ENCODE data around the gene PCDHGA4. TPM values are rescaled to one million over a fixed set of nuclear protein-coding genes. Genes with fewer than 3 reads are reported as not detected.

PCDHGA4 gene
- total RNA-seq (2022; extraction: Qiagen RNA extraction; ENCODE audit: low read depth), result 0.06 to 0.19 TPM (median 0.09 TPM) in 5 replicates

DNA sequence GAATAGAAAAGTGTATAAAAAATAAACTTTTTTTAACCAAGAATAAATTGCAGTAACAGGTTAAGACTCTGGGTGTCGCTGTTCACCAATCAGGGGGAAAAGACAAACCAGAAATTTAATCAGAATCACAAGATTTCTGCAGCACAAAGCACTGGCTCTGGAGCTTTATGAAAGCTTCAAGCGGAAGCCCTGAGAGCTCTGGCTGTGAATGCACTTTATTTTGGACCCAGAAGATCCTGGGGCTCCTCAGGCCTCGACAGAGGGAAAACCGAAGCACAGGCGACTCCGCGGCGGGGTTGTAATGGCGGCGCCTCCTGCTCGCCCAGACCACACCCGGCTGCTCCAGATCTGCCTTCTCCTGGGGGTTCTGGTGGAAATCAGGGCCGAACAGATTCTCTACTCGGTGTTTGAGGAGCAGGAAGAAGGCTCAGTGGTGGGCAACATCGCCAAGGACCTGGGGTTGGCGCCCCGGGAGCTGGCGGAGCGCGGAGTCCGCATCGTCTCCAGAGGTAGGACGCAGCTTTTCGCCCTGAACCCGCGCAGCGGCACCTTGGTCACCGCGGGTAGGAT is at the start of gene PCDHGA4:
TSS of gene PCDHGA4 (plus strand) at position 122 of the 570 bp plus-strand sequence. CDS start at position 209, 87 bp downstream.

DNA sequence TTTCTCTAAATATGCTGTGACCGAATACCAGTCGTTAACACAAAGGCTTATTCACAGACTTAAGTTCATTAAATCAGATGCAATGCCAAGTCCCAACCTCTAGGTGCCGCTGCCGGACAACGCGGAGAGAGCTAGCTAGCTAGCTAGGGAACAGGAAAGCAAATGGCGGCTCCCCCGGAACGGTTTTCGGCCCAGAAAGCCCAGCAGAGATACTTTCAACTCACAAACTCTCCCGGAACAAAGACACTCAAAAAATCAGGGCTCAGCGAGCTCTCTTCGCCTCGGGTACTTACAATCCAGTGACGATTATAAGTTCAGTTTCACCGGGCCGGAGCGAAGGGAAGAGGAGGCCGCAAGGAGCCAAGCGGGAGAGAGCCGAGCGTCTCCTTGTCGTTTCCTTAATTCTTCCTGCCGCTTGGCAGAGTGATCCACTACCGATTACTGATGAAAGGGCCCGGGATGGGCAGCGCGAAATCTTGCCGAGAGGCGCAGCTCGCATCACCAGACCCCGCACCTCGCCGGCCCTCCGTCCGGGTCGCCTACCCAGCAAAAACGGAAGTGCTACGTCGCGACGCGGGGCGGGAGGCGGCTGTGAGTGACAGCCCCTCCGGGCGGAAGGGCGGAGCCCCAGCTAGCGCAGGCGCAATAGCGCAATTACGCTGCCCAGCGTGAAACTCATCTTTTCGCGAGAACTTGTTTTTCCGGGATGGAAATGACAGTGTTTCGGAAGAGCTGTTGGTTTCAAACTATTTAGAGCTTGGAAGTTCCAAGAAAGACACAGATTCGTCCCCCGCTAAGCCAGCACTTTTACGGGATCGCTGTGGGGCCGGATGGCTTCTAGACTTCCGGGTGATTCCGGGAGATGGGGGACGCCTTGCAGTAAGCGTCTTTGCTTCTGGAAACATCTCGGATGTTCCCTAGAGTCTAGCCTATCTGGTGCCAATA is 34.3 kb upstream of the PCDHGA4 start, which contains the start of gene TAF7:
TSS of gene TAF7 (minus strand) at position 560 of the 945 bp plus-strand sequence. CDS start 740 bp downstream, outside the sequence.

DNA sequence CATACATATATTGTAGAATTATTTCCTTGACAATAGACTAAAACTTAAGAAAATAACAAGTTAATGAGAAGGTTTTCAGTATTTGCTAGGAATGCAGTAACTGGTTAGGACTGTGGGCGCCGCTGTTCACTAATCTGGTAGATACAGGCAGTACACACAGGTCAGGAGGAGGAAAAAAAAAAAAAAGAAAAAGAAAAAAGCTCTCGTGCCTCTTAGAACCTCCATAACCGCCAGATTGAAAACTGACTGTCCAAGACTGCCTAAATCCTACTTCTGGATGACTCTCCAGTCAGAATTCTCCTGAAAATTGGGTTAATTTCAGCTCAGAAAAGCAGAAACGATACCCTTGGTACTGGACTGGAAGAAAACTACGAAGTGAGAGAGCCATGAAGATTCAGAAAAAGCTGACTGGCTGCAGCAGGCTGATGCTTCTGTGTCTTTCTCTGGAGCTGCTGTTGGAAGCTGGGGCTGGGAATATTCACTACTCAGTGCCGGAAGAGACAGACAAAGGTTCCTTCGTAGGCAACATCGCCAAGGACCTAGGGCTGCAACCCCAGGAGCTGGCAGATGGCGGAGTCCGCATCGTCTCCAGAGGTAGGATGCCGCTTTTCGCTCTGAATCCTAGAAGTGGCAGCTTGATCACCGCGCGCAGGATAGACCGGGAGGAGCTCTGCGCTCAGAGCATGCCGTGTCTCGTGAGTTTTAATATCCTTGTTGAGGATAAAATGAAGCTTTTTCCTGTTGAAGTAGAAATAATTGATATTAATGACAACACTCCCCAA is 24.3 kb upstream of the PCDHGA4 start, which contains the start of gene PCDHGA1:
TSS of gene PCDHGA1 (plus strand) at position 216 of the 782 bp plus-strand sequence.

DNA sequence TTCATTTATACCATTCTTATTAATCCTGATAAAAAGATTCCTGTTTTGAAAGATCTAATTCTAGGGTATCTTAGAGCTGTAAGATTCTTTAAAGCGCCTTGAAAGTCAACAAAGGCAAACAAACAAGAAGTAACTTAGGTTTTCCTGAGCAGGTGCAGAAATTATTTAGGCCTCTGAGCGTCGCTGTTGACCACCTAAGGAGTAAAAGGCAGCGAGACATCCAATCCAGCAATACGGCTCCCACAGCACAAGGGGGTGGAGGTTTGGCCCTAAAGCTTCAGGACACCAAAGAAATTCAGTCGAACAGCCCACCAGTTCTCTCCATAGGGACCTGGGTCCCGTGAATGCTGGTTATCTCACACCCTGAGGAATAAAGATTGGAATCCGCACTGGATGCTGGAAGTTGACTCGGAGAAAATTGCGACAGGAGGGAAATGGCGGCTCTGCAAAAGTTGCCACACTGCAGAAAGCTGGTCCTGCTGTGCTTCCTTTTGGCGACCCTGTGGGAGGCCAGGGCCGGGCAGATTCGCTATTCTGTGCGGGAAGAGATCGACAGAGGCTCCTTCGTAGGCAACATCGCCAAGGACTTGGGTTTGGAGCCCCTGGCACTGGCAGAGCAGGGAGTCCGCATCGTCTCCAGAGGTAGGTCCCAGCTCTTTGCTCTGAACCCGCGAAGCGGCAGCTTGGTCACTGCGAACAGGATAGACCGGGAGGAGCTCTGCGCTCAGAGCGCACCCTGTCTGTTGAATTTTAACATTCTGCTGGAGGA is 16.1 kb upstream of the PCDHGA4 start, which contains the start of gene PCDHGA2:
TSS of gene PCDHGA2 (plus strand) at position 223 of the 769 bp plus-strand sequence.

DNA sequence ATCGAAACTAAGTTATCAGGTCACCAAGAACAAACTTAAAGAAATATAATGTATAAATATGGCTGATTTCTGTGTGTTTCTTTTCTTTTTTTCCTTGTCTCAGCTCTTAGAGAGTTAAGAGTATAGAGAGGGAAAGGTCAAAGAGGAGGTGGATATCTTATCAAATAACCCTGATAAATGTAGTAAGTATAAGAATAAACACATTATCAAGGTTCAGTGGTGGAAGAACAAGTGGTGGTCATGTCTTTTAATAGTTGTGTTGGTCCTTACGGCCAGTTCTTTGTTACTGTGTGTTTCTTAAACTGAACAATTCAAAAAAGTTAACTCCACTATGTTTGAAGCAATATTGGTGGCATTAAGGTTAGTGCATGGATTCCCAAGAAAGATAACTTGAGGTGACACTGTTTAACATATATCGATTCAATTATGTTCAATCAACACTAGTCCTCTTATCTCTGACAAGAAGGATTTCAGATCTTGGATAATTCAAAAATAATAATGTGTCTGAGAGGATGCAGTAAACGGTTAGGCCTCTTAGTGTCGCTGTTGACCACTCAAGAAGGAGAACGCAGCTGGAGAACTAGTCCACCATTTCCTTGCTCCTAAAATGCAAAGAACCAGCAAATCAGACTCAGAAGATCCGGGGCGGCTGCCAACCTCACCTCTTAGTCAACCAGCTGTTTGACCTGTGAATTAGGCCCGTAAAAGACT is 11.4 kb upstream of the PCDHGA4 start, which contains the start of gene PCDHGA3:
TSS of gene PCDHGA3 (plus strand) at position 588 of the 711 bp plus-strand sequence. CDS start 205 bp downstream, outside the sequence.

DNA sequence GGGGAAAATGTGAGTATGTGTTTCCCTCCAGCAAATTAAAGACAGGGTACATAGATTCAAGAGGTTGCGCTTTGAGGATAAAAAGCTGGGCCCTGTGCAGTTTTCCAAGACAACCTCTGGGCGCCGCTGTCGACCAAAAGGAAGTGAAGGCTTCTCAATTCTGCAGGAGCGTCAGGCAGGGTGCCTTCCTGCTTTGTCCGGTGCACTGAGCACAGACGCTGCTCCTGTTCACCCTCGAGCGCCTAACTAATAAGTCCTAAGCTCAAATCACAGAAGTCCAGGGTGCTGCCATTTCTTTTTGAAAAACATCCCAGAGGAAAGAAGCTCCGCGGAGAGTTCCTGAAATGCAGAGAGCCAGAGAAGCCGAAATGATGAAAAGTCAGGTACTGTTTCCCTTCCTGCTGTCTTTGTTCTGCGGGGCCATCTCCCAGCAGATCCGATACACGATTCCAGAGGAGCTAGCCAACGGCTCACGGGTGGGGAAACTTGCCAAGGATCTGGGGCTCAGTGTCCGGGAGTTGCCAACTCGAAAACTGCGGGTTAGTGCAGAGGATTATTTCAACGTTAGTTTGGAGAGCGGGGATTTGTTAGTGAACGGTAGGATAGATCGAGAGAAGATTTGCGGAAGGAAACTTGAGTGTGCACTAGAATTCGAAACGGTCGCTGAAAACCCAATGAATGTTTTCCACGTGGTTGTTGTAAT is 4.8 kb upstream of the PCDHGA4 start, which contains the start of gene PCDHGB1:
TSS of gene PCDHGB1 (plus strand) at position 183 of the 703 bp plus-strand sequence. CDS start at position 345, 162 bp downstream.

DNA sequence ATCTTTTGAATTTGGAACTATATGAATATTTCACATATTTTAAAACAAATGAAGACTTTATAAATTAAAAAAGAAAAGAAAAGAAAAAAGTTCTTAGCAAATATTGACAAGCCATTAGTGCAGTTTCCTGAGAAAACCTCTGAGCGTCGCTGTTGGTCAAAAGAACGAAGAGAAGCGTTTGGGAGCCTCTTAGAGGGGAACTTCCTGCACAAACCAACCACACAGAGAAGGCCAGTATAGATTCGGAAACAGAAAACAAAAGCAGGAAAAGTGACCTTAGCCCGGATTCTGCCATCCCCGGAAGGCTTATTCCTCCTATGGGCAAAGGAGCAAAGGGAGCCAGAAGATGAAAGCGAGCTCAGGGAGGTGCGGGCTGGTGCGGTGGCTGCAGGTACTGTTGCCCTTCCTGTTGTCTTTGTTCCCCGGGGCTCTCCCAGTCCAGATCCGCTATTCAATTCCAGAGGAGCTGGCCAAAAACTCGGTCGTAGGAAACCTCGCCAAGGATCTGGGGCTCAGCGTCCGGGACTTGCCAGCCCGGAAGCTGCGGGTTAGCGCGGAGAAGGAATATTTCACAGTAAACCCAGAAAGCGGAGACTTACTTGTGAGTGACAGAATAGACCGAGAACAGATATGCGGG is 5.1 kb downstream of the PCDHGA4 start, which contains the start of gene PCDHGB2:
TSS of gene PCDHGB2 (plus strand) at position 205 of the 637 bp plus-strand sequence. CDS start at position 347, 142 bp downstream.

DNA sequence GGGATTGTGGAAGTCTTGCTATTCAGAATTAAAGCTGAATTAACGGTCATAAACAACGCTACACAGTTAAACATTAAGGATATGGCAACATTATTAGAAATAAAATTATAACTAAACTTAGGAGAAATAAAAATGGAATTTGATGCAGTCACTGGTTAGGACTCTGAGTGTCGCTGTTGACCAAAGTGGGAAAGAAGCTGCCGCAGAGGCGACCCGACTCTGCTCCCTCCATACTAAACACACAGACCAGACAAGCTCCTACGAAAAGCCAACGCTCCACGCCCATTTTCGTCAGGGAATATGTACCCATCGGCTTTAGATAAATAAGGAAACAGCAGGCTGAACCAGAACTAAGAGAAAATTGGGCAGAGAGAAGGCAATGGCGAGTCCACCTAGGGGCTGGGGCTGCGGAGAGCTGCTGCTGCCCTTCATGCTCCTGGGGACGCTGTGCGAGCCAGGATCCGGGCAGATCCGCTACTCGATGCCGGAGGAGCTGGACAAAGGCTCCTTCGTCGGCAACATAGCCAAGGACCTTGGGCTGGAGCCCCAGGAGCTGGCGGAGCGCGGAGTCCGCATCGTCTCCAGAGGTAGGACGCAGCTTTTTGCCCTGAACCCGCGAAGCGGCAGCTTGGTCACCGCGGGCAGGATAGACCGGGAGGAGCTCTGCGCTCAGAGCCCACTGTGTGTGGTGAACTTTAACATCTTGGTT is 9.3 kb downstream of the PCDHGA4 start, which contains the start of gene PCDHGA5:
TSS of gene PCDHGA5 (plus strand) at position 211 of the 709 bp plus-strand sequence. CDS start at position 380, 169 bp downstream.

DNA sequence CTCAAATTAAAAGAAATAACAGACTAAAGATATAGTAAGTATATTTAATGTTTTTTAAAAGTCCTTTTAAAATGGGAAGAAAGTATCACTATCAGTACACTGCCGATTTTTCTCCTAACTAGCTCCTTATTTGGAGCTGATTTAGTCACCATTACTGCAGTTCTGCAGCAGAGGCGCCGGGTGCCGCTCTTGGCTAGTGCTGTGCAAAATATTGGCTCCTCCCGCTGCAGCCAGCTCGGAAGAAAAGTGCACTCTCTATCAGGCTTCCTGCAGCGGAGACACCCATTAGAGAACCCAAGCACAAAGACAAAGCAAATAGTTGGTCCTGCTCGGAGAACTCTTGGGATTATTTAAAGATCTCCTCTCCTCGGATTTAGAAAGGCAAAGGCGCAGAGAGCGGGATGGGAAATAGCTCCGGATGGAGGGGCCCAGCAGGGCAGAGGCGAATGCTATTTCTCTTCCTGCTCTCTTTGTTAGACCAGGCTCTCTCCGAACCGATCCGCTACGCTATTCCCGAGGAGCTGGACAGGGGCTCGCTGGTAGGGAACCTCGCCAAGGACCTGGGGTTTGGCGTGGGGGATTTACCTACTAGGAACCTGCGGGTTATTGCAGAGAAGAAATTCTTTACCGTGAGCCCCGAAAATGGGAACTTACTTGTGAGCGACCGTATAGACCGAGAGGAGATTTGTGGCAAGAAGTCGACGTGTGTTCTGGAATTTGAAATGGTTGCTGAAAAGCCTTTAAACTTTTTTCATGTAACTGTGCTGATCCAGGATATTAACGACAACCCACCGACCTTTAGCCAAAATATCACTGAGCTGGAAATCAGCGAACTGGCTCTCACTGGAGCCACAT is 15.4 kb downstream of the PCDHGA4 start, which contains the start of gene PCDHGB3:
TSS of gene PCDHGB3 (plus strand) at position 249 of the 855 bp plus-strand sequence. CDS start at position 402, 153 bp downstream.

DNA sequence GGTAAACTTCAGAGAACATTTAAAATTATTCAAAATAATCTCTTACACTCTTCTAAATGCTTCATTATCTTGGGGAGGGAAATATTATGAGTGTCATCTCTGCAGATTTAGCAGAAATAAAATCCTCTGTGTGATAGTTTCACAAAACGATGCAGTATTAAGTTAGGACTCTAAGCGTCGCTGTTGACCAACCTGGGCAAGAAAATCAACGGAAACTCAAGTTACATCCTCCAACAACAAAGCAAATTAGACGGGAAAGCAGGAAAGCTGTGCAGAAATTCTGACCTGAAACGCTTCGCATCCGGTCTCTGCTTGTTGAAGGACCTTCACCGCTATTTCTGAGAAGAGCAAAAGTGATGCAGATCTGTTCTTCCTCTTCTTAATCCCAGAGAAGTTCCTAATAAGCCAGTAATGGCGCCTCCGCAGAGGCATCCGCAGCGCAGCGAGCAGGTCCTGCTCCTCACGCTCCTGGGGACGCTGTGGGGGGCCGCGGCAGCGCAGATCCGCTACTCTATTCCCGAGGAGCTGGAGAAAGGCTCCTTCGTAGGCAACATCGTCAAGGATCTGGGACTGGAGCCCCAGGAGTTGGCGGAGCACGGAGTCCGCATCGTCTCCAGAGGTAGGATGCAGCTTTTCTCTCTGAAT is 19.0 kb downstream of the PCDHGA4 start, which contains the start of gene PCDHGA6:
TSS of gene PCDHGA6 (plus strand) at position 219 of the 645 bp plus-strand sequence. CDS start at position 412, 193 bp downstream.

DNA sequence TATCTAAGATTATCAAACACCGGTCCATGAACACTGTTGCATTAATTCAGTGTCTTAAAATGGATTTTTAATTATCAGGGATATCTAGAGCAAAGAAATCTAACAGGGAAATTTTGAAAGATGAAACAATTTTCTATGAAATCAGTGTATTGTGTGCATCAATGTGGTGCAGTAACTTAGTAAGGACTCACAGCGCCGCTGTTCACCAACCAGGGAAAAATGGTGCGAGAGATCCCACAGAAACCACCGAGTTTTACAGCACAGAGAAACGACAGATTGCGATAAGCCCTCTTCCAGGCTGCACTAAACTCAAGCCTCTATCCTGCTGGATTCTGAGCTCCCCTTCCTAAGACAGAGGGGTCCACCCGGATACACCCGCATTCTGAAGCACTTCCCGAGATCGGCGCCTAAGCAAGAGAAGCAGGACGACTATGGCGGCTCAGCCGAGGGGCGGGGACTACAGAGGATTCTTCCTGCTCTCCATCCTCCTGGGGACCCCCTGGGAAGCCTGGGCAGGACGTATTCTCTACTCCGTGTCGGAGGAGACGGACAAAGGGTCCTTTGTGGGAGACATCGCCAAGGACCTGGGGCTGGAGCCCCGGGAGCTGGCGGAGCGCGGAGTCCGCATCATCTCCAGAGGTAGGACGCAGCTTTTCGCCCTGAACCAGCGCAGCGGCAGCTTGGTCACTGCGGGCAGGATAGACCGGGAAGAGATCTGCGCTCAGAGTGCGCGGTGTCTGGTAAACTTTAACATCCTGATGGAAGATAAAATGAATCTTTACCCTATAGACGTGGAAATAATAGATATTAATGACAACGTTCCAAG is 27.9 kb downstream of the PCDHGA4 start, which contains the start of gene PCDHGA7:
TSS of gene PCDHGA7 (plus strand) at position 274 of the 826 bp plus-strand sequence. CDS start at position 432, 158 bp downstream.

DNA sequence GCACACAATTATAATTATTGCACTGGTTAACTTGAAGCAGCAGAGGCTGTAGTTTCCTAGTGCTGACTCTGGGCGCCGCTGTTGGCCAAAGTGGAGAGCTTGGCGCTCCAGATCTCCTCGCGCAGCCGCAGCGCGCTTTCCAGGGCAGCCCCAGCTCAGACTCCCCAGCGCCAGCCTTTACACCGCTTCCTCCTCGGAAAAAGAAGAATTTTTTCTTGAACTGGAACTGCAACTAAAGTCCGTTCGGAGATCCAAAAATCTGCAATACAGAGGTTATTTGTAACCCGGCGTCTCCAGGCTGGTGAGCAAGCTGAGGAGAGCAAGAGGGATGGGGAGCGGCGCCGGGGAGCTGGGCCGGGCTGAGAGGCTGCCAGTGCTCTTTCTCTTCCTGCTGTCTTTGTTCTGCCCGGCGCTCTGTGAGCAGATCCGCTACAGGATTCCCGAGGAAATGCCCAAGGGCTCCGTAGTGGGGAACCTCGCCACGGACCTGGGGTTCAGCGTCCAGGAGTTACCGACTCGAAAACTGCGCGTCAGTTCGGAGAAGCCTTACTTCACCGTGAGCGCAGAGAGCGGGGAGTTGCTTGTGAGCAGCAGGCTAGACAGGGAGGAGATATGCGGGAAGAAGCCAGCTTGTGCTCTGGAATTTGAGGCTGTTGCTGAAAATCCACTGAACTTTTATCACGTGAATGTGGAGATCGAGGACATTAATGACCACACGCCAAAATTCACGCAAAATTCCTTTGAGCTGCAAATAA is 32.9 kb downstream of the PCDHGA4 start, which contains the start of gene PCDHGB4:
TSS of gene PCDHGB4 (plus strand) at position 142 of the 755 bp plus-strand sequence. CDS start at position 329, 187 bp downstream.

DNA sequence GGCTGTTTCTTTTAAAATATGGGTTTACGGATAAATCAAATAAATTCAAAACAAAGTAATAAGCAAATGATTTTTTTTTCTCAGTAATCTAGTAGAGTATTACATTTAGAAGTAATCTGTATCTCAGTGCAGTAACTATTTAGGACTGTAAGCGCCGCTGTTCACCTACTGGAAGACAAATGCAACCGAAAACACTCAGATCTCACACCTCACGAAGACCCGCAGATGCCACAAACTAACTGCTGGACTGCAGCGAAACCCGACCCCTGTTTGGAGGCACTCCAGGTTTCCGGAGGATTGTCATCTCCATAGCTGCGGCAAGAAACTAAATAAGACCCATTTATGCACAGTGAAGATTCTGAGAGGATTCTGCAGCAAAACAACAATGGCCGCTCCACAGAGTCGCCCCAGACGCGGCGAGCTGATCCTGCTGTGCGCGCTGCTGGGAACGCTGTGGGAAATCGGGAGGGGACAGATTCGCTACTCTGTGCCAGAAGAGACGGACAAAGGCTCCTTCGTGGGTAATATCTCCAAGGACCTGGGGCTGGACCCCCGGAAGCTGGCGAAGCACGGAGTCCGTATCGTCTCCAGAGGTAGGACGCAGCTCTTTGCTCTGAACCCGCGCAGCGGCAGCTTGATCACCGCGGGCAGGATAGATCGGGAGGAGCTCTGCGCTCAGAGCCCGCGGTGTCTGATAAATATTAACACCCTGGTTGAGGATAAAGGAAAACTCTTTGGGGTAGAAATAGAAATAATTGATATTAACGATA is 37.8 kb downstream of the PCDHGA4 start, which contains the start of gene PCDHGA8:
TSS of gene PCDHGA8 (plus strand) at position 205 of the 770 bp plus-strand sequence. CDS start at position 386, 181 bp downstream.

Measured in A549 treated with RU486 at 1 μM for 4 hours (cell line).